HEK293 (cell line): ENCODE data around the gene ABCC9.

Experiments used
- CTCF ChIA-PET: fragments of 350-600 bp; formaldehyde crosslinking; extraction: SDS; loops from one replicate; lab custom pipeline; 2021; ENCODE audit warnings: antibody characterized with exemption; lab: Yijun Ruan, JAX
- POLR2A ChIA-PET: fragments of 300-600 bp; formaldehyde crosslinking; extraction: SDS; loops from one replicate; lab custom pipeline; 2020; ENCODE audit warnings: antibody characterized with exemption, inconsistent platforms; lab: Yijun Ruan, JAX
- H3K27ac ChIP-seq: fragments of 200-500 bp; sonication (Bioruptor generic); 2 replicates; pipeline ENCODE4 v1.5.1; 2014; ENCODE audit warnings: low read depth, low read length, control low read depth, inconsistent platforms; ENCODE audit errors: extremely low read depth
- H3K36me3 ChIP-seq, 2 experiments: fragments of 200-500 bp in 1 of 2; sonication (Bioruptor generic) in 1 of 2; 1 replicate in 1 of 2; 2 replicates in 1 of 2; pipeline ENCODE4 v1.5.1; 2014 to 2017; ENCODE audit warnings: inconsistent platforms in 2 of 2, low read length in 2 of 2; ENCODE audit not compliant: control insufficient read depth in 2 of 2, insufficient read depth in 1 of 2
- H3K4me1 ChIP-seq: fragments of 200-500 bp; sonication (Bioruptor generic); 2 replicates; pipeline ENCODE4 v1.5.1; 2014; ENCODE audit warnings: mild to moderate bottlenecking, low read length, inconsistent platforms; ENCODE audit not compliant: control insufficient read depth, insufficient read depth
- H3K4me3 ChIP-seq: 2 replicates; pipeline ENCODE4 v1.5.1; 2011; ENCODE audit warnings: low read depth, mild to moderate bottlenecking, control low read depth, low read length, moderate library complexity
- H3K9me3 ChIP-seq: fragments of 200-500 bp; sonication (Bioruptor generic); 2 replicates; pipeline ENCODE4 v1.5.1; 2014; ENCODE audit warnings: low read depth, low read length, inconsistent platforms; ENCODE audit not compliant: control insufficient read depth, insufficient read depth
- FEZF1 ChIP-seq: fragments of 450-650 bp; formaldehyde crosslinking; IDR thresholded peaks from 2 replicates; pipeline ENCODE4 v1.5.1; 2016; ENCODE audit warnings: missing biosample characterization, missing genetic modification characterization
- GFI1B ChIP-seq: fragments of 450-650 bp; formaldehyde crosslinking; IDR thresholded peaks from 2 replicates; pipeline ENCODE4 v1.5.1; 2016; ENCODE audit warnings: missing biosample characterization, missing genetic modification characterization
- GLI2 ChIP-seq: fragments of 450-650 bp; formaldehyde crosslinking; IDR thresholded peaks from 2 replicates; pipeline ENCODE4; 2017; ENCODE audit warnings: missing biosample characterization, missing genetic modification characterization, low read depth, borderline replicate concordance
- GLI4 ChIP-seq: fragments of 450-650 bp; formaldehyde crosslinking; IDR thresholded peaks from 2 replicates; pipeline ENCODE4 v1.5.1; 2016; ENCODE audit warnings: missing biosample characterization, missing genetic modification characterization
- IKZF3 ChIP-seq: fragments of 450-650 bp; IDR thresholded peaks from 2 replicates; pipeline ENCODE4 v1.5.0; 2018; ENCODE audit warnings: missing biosample characterization, mild to moderate bottlenecking, missing genetic modification characterization, moderate library complexity
- PRDM10 ChIP-seq: fragments of 450-650 bp; formaldehyde crosslinking; IDR thresholded peaks from 2 replicates; pipeline ENCODE4 v1.5.1; 2016; ENCODE audit warnings: missing biosample characterization, missing genetic modification characterization
- TCF7L2 ChIP-seq: IDR thresholded peaks from 2 replicates; pipeline ENCODE4 v1.6.1; 2011; ENCODE audit warnings: low read depth, mild to moderate bottlenecking, inconsistent platforms, low read length, moderate library complexity, borderline replicate concordance
- WT1 ChIP-seq: fragments of 450-650 bp; formaldehyde crosslinking; IDR thresholded peaks from 2 replicates; pipeline ENCODE4 v1.5.1; 2016; ENCODE audit warnings: missing biosample characterization, missing genetic modification characterization
- ZBTB17 ChIP-seq: fragments of 450-650 bp; formaldehyde crosslinking; IDR thresholded peaks from 2 replicates; pipeline ENCODE4 v1.5.1; 2016; ENCODE audit warnings: missing biosample characterization, missing genetic modification characterization
- ZEB2 ChIP-seq: fragments of 450-650 bp; formaldehyde crosslinking; IDR thresholded peaks from 2 replicates; pipeline ENCODE4 v1.5.1; 2016; ENCODE audit warnings: missing biosample characterization, missing genetic modification characterization
- ZNF114 ChIP-seq: fragments of 450-650 bp; formaldehyde crosslinking; IDR thresholded peaks from 2 replicates; pipeline ENCODE4 v1.5.0; 2017; ENCODE audit warnings: missing biosample characterization, missing genetic modification characterization
- ZNF121 ChIP-seq: fragments of 450-650 bp; formaldehyde crosslinking; IDR thresholded peaks from 2 replicates; pipeline ENCODE4 v1.5.1; 2016; ENCODE audit warnings: missing biosample characterization, missing genetic modification characterization
- ZNF148 ChIP-seq: fragments of 450-650 bp; formaldehyde crosslinking; IDR thresholded peaks from 2 replicates; pipeline ENCODE4 v1.5.0; 2017; ENCODE audit warnings: missing biosample characterization, missing genetic modification characterization, borderline replicate concordance
- ZNF169 ChIP-seq: fragments of 450-650 bp; formaldehyde crosslinking; IDR thresholded peaks from 2 replicates; pipeline ENCODE4 v1.5.1; 2016; ENCODE audit warnings: missing biosample characterization, missing genetic modification characterization
- ZNF311 ChIP-seq: fragments of 450-650 bp; formaldehyde crosslinking; IDR thresholded peaks from 2 replicates; pipeline ENCODE4 v1.5.1; 2017; ENCODE audit warnings: missing biosample characterization, missing genetic modification characterization, borderline replicate concordance
- ZNF391 ChIP-seq: fragments of 450-650 bp; formaldehyde crosslinking; IDR thresholded peaks from 2 replicates; pipeline ENCODE4 v1.5.1; 2016; ENCODE audit warnings: low read depth, missing biosample characterization, missing genetic modification characterization, borderline replicate concordance
- ZNF416 ChIP-seq: fragments of 450-650 bp; formaldehyde crosslinking; IDR thresholded peaks from 2 replicates; pipeline ENCODE4 v1.5.1; 2016; ENCODE audit warnings: missing biosample characterization, missing genetic modification characterization
- ZNF473 ChIP-seq: fragments of 450-650 bp; formaldehyde crosslinking; IDR thresholded peaks from 2 replicates; pipeline ENCODE4 v1.5.1; 2017; ENCODE audit warnings: missing biosample characterization, missing genetic modification characterization
- ZNF48 ChIP-seq: fragments of 450-650 bp; formaldehyde crosslinking; IDR thresholded peaks from 2 replicates; pipeline ENCODE4 v1.5.1; 2016; ENCODE audit warnings: missing biosample characterization, missing genetic modification characterization
- ZNF555 ChIP-seq: fragments of 450-650 bp; formaldehyde crosslinking; conservative IDR thresholded peaks from 2 replicates; pipeline ENCODE4 v1.5.1; 2017; ENCODE audit warnings: missing biosample characterization, mild to moderate bottlenecking, missing genetic modification characterization, inconsistent platforms
- ZNF580 ChIP-seq: fragments of 450-650 bp; formaldehyde crosslinking; IDR thresholded peaks from 2 replicates; pipeline ENCODE4 v1.5.1; 2016; ENCODE audit warnings: missing biosample characterization, missing genetic modification characterization
- ZNF600 ChIP-seq: fragments of 450-650 bp; formaldehyde crosslinking; IDR thresholded peaks from 2 replicates; pipeline ENCODE4 v1.5.1; 2016; ENCODE audit warnings: missing biosample characterization, missing genetic modification characterization
- ZNF621 ChIP-seq: fragments of 450-650 bp; formaldehyde crosslinking; IDR thresholded peaks from 2 replicates; pipeline ENCODE4 v1.5.1; 2017; ENCODE audit warnings: missing biosample characterization, missing genetic modification characterization
- ZNF654 ChIP-seq: fragments of 450-650 bp; formaldehyde crosslinking; IDR thresholded peaks from 2 replicates; pipeline ENCODE4 v1.5.1; 2016; ENCODE audit warnings: low read depth, missing biosample characterization, missing genetic modification characterization
- ZNF704 ChIP-seq: fragments of 450-650 bp; formaldehyde crosslinking; IDR thresholded peaks from 2 replicates; pipeline ENCODE4 v1.5.1; 2016; ENCODE audit warnings: missing biosample characterization, missing genetic modification characterization
- ZNF707 ChIP-seq: fragments of 450-650 bp; formaldehyde crosslinking; IDR thresholded peaks from 2 replicates; pipeline ENCODE4 v1.5.1; 2016; ENCODE audit warnings: missing biosample characterization, missing genetic modification characterization
- ZNF76 ChIP-seq: fragments of 450-650 bp; formaldehyde crosslinking; IDR thresholded peaks from 2 replicates; pipeline ENCODE4; 2016; ENCODE audit warnings: low read depth, missing biosample characterization, missing genetic modification characterization, borderline replicate concordance
- ZSCAN4 ChIP-seq: fragments of 450-650 bp; formaldehyde crosslinking; IDR thresholded peaks from 2 replicates; pipeline ENCODE4 v1.5.1; 2017; ENCODE audit warnings: missing biosample characterization, missing genetic modification characterization

ABCC9 gene

GRCh38 chr12:21973221-21973620, 32.0 kb upstream of the ABCC9 start:
- Histone ChIP-seq H3K4me3 (no peak overlapping the region), H3K4me1 (no peaks in the 10 kb centered on the region), H3K27ac (no peak overlapping the region), H3K36me3 (no peaks in the 10 kb centered on the region), H3K9me3 (no peaks in the 10 kb centered on the region)
- TF ChIP-seq ZNF580 (no peak), GLI4 (no peak), ZNF391 (tag by site-specific recombination) (no peak), PRDM10 (no peak), ZNF311 (tag by site-specific recombination) (no peak), ZNF76 (tag by site-specific recombination) (no peak), ZNF416 (tag by site-specific recombination) (no peak), ZNF48 (tag by site-specific recombination) (no peak), ZBTB17 (no peak), ZNF473 (tag by site-specific recombination) (no peak), ZNF121 (tag by site-specific recombination) (no peak), GFI1B (tag by site-specific recombination) (no peak), TCF7L2 (no peak), ZNF704 (tag by site-specific recombination) (no peak), FEZF1 (no peak), ZSCAN4 (tag by site-specific recombination) (no peak), WT1 (no peak), GLI2 (tag by site-specific recombination) (no peak), ZNF621 (no peak), ZNF707 (tag by site-specific recombination) (no peak)
- ChIA-PET CTCF (interaction anchor here (0.9 kb wide), 1 partner anchor 17 kb away, joined by 3 read pairs; no protein-coding TSS in a partner anchor), POLR2A (no interaction called here)

GRCh38 chr12:21972055-21972454, 30.8 kb upstream of the ABCC9 start:
- no peak overlapping the region for H3K27ac ChIP-seq
- CTCF ChIA-PET: interaction anchor here (0.5 kb wide), 1 partner anchor 444 kb away, joined by 3 read pairs; no protein-coding TSS in a partner anchor
- H3K9me3 ChIP-seq: no peaks in the 10 kb centered on the region
- POLR2A ChIA-PET: no interaction called here
- H3K36me3 ChIP-seq: no peaks in the 10 kb centered on the region
- H3K4me3 ChIP-seq: no peak overlapping the region
- H3K4me1 ChIP-seq: no peaks in the 10 kb centered on the region
- TF ChIP-seq ZNF600 (tag by site-specific recombination) (no peak), ZNF169 (tag by site-specific recombination) (no peak), ZNF654 (tag by site-specific recombination) (no peak), IKZF3 (tag by site-specific recombination) (no peak), ZNF555 (tag by site-specific recombination) (no peak), ZNF114 (tag by site-specific recombination) (no peak), ZNF148 (tag by site-specific recombination) (no peak), ZEB2 (tag by site-specific recombination) (no peak)
